GM12801 (cell line): ENCODE results near the gene ADGRL3.

ENCODE experiments used
- TF ChIP-seq, protein P1 (sequence below): IDR thresholded peaks from one replicate; pipeline ENCODE4 v1.5.1; 2011; ENCODE audit warnings: control low read depth; ENCODE audit not compliant: insufficient read length; ENCODE audit errors: extremely low read depth

ADGRL3 gene

DNA sequence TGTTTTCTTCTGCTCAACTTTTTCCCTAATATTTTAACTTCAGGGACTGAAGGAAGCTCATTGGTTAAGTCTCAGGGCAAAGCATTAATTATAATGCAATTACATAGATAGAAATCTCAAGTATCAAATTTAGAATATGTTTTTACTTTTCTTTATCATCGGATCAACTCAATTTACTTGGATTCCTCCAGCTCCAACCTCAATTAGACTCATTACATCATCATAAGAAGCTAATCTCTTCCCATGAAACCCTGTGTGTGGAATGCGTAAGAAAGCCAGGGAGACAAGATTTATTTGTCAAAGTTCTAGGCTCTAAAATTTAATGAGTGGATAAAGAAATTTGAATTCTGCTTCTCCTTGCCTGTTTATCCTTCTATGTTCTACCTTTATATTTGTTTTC is 918.4 kb downstream of the ADGRL3 start:
- TF ChIP-seq, protein P1, sequence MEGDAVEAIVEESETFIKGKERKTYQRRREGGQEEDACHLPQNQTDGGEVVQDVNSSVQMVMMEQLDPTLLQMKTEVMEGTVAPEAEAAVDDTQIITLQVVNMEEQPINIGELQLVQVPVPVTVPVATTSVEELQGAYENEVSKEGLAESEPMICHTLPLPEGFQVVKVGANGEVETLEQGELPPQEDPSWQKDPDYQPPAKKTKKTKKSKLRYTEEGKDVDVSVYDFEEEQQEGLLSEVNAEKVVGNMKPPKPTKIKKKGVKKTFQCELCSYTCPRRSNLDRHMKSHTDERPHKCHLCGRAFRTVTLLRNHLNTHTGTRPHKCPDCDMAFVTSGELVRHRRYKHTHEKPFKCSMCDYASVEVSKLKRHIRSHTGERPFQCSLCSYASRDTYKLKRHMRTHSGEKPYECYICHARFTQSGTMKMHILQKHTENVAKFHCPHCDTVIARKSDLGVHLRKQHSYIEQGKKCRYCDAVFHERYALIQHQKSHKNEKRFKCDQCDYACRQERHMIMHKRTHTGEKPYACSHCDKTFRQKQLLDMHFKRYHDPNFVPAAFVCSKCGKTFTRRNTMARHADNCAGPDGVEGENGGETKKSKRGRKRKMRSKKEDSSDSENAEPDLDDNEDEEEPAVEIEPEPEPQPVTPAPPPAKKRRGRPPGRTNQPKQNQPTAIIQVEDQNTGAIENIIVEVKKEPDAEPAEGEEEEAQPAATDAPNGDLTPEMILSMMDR = no peak

DNA sequence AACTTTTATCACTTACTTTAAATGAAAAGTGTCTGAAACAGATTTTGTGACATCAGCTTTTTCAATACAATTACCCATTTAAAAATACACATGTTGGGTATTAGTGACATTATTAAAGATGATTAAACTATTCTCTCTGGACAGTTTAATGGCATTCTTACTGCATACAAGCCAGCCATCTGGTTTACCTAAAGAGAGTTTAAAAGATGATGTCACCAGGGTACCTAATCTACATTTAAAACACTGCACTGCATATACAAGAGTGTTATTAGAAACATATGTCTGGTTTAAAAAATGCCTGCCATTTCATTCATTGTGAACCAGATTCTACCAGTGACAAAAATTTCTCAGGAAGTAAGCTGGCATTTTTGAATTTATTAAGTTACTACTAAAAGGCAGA is 919.1 kb downstream of the ADGRL3 start:
- TF ChIP-seq, protein P1 = no peak

DNA sequence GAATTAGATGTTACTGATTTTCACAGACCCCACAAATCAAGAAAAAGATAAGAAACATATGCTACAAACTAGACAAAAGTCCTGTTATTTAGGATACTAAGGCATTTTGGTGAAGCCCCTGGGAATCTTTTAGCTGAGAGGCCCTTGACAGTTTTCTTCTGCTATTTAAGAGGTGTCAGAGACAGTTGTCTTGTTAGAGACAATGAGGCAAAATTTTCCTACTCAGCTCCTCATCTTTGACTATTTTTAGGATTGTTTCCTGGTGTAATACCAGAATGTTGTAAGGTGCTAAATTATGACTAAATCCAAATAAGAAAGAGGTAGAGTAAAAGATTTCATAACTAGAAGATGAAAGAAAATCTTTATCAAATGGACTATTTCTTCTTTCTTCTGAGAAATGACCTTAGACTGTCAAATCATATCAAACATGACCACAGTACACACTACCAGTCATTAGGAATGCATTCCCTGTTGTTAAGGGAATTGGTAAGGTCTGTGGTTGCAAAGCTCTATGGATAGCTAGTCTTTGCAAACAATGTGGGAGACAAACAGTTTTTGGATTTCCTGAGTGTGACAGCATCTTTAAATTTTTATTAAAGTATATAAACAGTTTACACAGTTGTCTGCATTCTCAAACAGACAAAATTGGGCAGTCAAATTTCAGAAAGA is 926.1 kb downstream of the ADGRL3 start:
- TF ChIP-seq, protein P1 = no peak
